ENCODE results near the gene SLC13A5.

SLC13A5 gene

DNA sequence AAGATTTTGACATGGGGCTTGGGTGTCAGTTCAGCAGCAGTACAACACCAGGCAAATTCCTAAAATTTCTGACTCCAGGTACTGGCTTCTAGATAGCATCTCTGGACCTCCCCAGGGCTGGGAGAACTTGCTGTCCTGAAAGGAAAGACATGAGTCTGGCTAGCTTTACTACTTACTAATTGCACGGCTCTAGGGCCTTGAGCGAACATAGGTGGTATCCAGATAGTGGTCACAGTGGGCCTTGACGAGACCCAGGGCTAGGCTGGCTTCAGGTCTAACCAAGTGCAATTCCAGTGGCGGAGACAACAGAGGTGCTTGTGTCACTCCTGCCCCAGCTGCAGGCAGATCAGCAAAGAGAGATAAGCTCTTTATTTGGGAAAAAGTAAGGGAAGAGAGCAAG lies 16.4 kb upstream of the SLC13A5 start:
- FAIRE-seq, result no peak
- TF ChIP-seq TAF1 (IDR thresholded peaks at IDR 0.05; ENCODE audit: borderline replicate concordance, low read depth, low read length) (no peak), POLR2A (IDR thresholded peaks at IDR 0.05; ENCODE audit: low read depth, low read length) (no peak), POLR2AphosphoS5 (IDR thresholded peaks at IDR 0.05; ENCODE audit: low read depth, low read length) (no peak)
- DNase-seq (ENCODE audit: insufficient read length), result no peak

- TF ChIP-seq TAF1 (IDR thresholded peaks at IDR 0.05; ENCODE audit: borderline replicate concordance, low read depth, low read length) (no peak), POLR2AphosphoS5 (IDR thresholded peaks at IDR 0.05; ENCODE audit: low read depth, low read length) (no peak), POLR2A (IDR thresholded peaks at IDR 0.05; ENCODE audit: low read depth, low read length) (no peak)
- FAIRE-seq (no peak), DNase-seq (ENCODE audit: insufficient read length) (no peak)
Measured at GRCh38 chr17:6724009-6724408, 10.8 kb upstream of the SLC13A5 start.

GRCh38 chr17:6721744-6722143 lies 8.6 kb upstream of the SLC13A5 start:
- TF ChIP-seq POLR2AphosphoS5 (IDR thresholded peaks at IDR 0.05; ENCODE audit: low read depth, low read length) (no peak), POLR2A (IDR thresholded peaks at IDR 0.05; ENCODE audit: low read depth, low read length) (no peak), TAF1 (IDR thresholded peaks at IDR 0.05; ENCODE audit: borderline replicate concordance, low read depth, low read length) (no peak)
- FAIRE-seq (no peak), DNase-seq (ENCODE audit: insufficient read length) (no peak)

DNA sequence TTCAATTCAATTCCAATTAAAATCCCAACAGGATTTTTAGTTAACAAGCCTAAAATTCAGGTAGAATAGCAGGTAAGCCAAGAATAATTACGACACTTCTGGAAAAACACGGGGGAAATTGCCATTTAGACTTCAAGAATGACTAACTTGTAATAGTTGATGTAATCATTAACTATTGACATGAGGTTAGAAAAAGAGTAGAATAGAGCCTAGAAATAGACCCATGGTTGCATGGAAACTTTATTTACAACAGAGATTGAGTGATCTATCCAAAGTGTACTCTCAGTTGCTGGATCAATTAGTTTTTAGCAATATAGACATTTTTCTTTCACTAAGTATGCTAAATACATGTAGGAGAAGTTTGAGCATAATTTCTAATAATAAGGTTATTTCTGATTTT lies 3.6 kb upstream of the SLC13A5 start:
- DNase-seq (ENCODE audit: insufficient read length) (no peak), FAIRE-seq (no peak)
- TF ChIP-seq TAF1 (IDR thresholded peaks at IDR 0.05; ENCODE audit: borderline replicate concordance, low read depth, low read length) (no peak), POLR2A (IDR thresholded peaks at IDR 0.05; ENCODE audit: low read depth, low read length) (no peak), POLR2AphosphoS5 (IDR thresholded peaks at IDR 0.05; ENCODE audit: low read depth, low read length) (no peak)

DNA sequence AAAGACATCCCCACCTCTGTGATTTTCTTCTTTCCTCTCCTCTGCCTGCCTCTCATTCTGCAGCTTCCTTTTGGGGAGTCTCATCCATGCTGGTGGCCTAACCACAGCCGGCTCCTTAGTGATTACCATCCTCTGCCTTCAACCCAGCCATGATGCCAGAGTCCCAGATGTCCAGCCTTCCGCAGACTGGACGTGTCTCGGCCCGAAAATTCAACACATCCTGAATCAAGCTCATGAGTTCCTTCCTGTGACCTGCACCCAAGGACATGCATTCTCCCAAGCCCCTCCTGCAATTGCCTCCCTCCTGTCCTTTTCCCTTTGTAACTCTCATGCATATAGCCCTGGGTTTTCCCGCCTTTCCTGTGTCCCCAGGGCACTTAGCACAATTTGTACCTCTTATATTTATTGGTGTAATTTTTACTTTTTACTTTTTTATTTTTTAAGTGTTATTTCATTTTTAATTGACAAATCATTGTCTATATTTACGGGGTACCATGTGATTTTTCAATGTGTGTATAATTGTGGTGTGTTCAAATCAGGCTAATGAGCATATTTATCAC lies 1.2 kb upstream of the SLC13A5 start:
- TF ChIP-seq POLR2A (IDR thresholded peaks at IDR 0.05; ENCODE audit: low read depth, low read length) (no peak), TAF1 (IDR thresholded peaks at IDR 0.05; ENCODE audit: borderline replicate concordance, low read depth, low read length) (no peak), POLR2AphosphoS5 (IDR thresholded peaks at IDR 0.05; ENCODE audit: low read depth, low read length) (no peak)
- DNase-seq (ENCODE audit: insufficient read length), result no peak
- FAIRE-seq, result no peak

DNA sequence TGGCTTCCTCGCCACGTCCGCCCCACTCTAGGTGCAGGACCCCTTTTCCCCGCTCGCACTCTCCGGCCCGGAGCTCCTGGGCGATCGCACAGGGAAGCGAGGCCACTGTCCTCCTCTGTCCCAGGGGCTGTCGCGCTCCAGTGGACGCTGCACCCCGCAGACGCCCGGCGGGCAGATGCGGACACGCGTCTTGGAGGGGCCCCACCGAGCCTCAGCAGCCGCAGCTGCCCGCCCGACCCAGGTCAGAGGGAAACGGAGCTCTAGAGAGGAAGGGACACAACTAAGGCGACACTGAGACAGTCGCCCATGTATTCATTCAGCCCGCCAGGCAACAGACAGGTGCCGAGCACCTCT lies 726 bp upstream of the SLC13A5 start:
- FAIRE-seq, result no peak
- no peak for TF ChIP-seq TAF1 (IDR thresholded peaks at IDR 0.05; ENCODE audit: borderline replicate concordance, low read depth, low read length)
- TF ChIP-seq POLR2AphosphoS5 (IDR thresholded peaks at IDR 0.05; ENCODE audit: low read depth, low read length), result no peak
- TF ChIP-seq POLR2A (IDR thresholded peaks at IDR 0.05; ENCODE audit: low read depth, low read length), result no peak
- no peak for DNase-seq (ENCODE audit: insufficient read length)

GRCh38 chr17:6712854-6713129 lies 377 bp downstream of the SLC13A5 start:
- DNase-seq (ENCODE audit: insufficient read length), result no peak
- FAIRE-seq, result no peak
- TF ChIP-seq POLR2AphosphoS5 (IDR thresholded peaks at IDR 0.05; ENCODE audit: low read depth, low read length) (no peak), TAF1 (IDR thresholded peaks at IDR 0.05; ENCODE audit: borderline replicate concordance, low read depth, low read length) (no peak), POLR2A (IDR thresholded peaks at IDR 0.05; ENCODE audit: low read depth, low read length) (no peak)

- TF ChIP-seq POLR2AphosphoS5 (IDR thresholded peaks at IDR 0.05; ENCODE audit: low read depth, low read length) (no peak), TAF1 (IDR thresholded peaks at IDR 0.05; ENCODE audit: borderline replicate concordance, low read depth, low read length) (no peak), POLR2A (IDR thresholded peaks at IDR 0.05; ENCODE audit: low read depth, low read length) (no peak)
- no peak for DNase-seq (ENCODE audit: insufficient read length)
- FAIRE-seq, result no peak
Measured at GRCh38 chr17:6712058-6712853, 913 bp downstream of the SLC13A5 start.

DNA sequence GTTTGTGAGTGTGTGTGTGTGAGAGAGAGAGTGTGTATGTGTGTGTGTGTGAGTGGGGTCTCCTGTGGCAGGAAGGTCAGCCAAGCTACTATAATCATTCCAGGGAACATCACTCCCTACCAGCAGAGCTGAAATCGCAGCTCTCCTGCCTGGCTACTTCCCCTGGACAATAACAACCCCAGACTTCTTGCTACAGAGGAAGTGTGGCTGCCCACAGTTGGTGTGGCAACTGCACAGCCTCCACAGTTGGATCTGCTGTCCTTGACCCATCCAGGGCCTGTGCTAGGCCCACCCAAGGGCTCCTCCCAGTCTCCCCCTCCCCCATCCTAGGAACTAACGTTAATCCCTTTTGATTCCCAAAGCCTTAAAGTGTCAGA lies 1.5 kb downstream of the SLC13A5 start:
- TF ChIP-seq TAF1 (IDR thresholded peaks at IDR 0.05; ENCODE audit: borderline replicate concordance, low read depth, low read length) (no peak), POLR2AphosphoS5 (IDR thresholded peaks at IDR 0.05; ENCODE audit: low read depth, low read length) (no peak), POLR2A (IDR thresholded peaks at IDR 0.05; ENCODE audit: low read depth, low read length) (no peak)
- no peak for DNase-seq (ENCODE audit: insufficient read length)
- FAIRE-seq, result no peak

DNA sequence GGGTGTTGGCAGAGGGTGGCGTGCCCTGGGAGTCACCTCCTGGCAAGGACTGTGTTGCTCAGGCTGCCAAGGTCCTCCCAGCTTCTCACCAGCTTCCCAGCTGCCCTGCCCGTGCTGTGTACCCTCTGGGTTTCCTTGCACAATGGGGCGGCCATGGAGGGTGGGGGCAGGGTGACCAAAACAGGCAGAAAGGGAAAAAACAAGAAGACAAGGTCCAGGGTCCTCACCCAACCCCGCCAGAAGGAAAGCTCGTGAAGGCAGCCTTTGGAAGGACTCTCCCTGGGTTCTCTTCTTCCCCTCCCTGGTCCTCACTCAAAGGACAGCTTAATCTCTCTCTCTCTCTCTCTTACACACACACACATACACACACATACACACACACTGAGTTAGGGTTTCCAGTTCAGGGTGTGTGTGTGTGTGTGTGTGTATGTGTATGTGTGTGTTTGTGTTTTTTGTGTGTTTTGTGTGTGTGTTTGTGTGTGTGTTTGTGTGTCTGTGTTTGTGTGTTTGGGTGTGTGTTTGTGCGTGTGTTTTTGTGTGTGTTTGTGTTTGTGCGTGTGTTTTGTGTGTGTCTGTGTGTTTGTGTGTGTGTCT lies 2.0 kb downstream of the SLC13A5 start:
- no peak for TF ChIP-seq POLR2AphosphoS5 (IDR thresholded peaks at IDR 0.05; ENCODE audit: low read depth, low read length)
- TF ChIP-seq TAF1 (IDR thresholded peaks at IDR 0.05; ENCODE audit: borderline replicate concordance, low read depth, low read length), result no peak
- TF ChIP-seq POLR2A (IDR thresholded peaks at IDR 0.05; ENCODE audit: low read depth, low read length), result no peak
- FAIRE-seq (no peak), DNase-seq (ENCODE audit: insufficient read length) (no peak)

- no peak for DNase-seq (ENCODE audit: insufficient read length)
- TF ChIP-seq POLR2AphosphoS5 (IDR thresholded peaks at IDR 0.05; ENCODE audit: low read depth, low read length) (no peak), TAF1 (IDR thresholded peaks at IDR 0.05; ENCODE audit: borderline replicate concordance, low read depth, low read length) (no peak), POLR2A (IDR thresholded peaks at IDR 0.05; ENCODE audit: low read depth, low read length) (no peak)
- no peak for FAIRE-seq
Measured at GRCh38 chr17:6710317-6710716, 2.9 kb downstream of the SLC13A5 start.

- TF ChIP-seq TAF1 (IDR thresholded peaks at IDR 0.05; ENCODE audit: borderline replicate concordance, low read depth, low read length) (no peak), POLR2A (IDR thresholded peaks at IDR 0.05; ENCODE audit: low read depth, low read length) (no peak), POLR2AphosphoS5 (IDR thresholded peaks at IDR 0.05; ENCODE audit: low read depth, low read length) (no peak)
- FAIRE-seq, result no peak
Measured at GRCh38 chr17:6708357-6708961, 4.7 kb downstream of the SLC13A5 start.

More at GRCh38 chr17:6708357-6708961, 4.7 kb downstream of the SLC13A5 start:
- DNase-seq (ENCODE audit: insufficient read length), result no peak

All from GM12892 (cell line).